Upper lobe of left lung (tissue), 4 donors: Measurements from ENCODE around the gene FNDC11.

Source experiments
- EP300 ChIP-seq, 4 donors: sonication (generic); formaldehyde crosslinking; IDR thresholded peaks; one replicate each; pipeline ENCODE4 v1.5.1; 2017; ENCODE audit warnings: antibody characterized with exemption in 4 of 4, control low read depth in 2 of 4
- POLR2A ChIP-seq, 4 donors: fragments of 450-650 bp; IDR thresholded peaks; one replicate each; pipeline ENCODE4 v1.5.1; 2016 to 2017; ENCODE audit warnings: antibody characterized with exemption in 4 of 4, mild to moderate bottlenecking in 2 of 4
- POLR2AphosphoS5 ChIP-seq, 2 donors: sonication (generic); formaldehyde crosslinking; IDR thresholded peaks; one replicate each; pipeline ENCODE4 v1.5.1; 2017; ENCODE audit warnings: antibody characterized with exemption in 2 of 2
- TF ChIP-seq, protein P1 (sequence below), 6 experiments: fragments of 450-650 bp in 4 of 6; fragments of 200-600 bp in 2 of 6; sonication (generic) in 2 of 6; IDR thresholded peaks; one replicate each; pipeline ENCODE4 v1.5.1; 2016 to 2019; ENCODE audit warnings: antibody characterized with exemption in 6 of 6

DNA sequence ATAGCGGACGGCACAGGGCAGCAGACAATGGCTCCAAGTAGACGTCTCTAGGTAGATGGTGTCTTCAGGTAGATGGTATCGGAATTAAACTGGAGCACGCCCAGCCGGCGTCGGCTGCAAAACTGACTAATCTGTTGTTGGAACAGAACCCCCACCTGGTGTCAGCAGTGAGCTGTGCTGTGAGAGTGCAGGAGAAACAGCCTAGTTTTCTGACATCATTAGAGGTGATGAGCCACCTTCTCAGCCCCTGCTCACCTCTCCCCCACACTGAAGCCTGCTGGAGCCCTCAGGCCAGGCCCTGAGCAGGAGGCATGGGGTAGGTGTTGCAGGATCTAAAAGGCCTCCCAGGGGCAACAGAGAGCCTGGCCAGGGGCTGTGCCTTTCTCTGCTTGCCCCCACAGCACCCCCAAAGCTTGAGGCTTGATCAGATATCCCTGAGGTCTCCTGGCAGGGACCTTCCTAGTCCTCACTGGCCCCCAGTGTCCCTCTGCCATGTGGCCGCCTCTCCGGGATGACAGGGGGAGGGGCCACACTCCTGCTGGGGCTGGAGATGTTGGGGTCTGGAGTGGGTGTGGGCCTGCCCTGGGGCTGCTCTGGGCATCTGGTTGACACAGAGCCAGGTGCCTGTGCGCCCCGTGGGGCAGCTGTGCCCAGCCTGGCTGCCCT lies 27.0 kb downstream of the FNDC11 start:
- TF ChIP-seq EP300 (IDR thresholded peaks at IDR 0.05): no peak
- TF ChIP-seq, protein P1, sequence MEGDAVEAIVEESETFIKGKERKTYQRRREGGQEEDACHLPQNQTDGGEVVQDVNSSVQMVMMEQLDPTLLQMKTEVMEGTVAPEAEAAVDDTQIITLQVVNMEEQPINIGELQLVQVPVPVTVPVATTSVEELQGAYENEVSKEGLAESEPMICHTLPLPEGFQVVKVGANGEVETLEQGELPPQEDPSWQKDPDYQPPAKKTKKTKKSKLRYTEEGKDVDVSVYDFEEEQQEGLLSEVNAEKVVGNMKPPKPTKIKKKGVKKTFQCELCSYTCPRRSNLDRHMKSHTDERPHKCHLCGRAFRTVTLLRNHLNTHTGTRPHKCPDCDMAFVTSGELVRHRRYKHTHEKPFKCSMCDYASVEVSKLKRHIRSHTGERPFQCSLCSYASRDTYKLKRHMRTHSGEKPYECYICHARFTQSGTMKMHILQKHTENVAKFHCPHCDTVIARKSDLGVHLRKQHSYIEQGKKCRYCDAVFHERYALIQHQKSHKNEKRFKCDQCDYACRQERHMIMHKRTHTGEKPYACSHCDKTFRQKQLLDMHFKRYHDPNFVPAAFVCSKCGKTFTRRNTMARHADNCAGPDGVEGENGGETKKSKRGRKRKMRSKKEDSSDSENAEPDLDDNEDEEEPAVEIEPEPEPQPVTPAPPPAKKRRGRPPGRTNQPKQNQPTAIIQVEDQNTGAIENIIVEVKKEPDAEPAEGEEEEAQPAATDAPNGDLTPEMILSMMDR (IDR thresholded peaks at IDR 0.05): peak in 3 of 6 experiments; percentile 16 to 22 (median 19)
- TF ChIP-seq POLR2A (IDR thresholded peaks at IDR 0.05): no peak
- no peak for TF ChIP-seq POLR2AphosphoS5 (IDR thresholded peaks at IDR 0.05)
